Endothelial cell (in vitro differentiated cells): ENCODE results near the gene RIOK2. TPM values are rescaled to one million over a fixed set of nuclear protein-coding genes. Genes with fewer than 3 reads are reported as not detected.

ENCODE experiments used
- DNase-seq: peaks from one replicate; pipeline ENCODE4 v3.0.0; 2021; ENCODE audit warnings: low spot score
- H3K27ac Mint-ChIP-seq: one replicate; pipeline ENCODE4 v1.8.0; 2021; ENCODE audit warnings: mixed read lengths, inconsistent platforms; ENCODE audit not compliant: unreplicated experiment
- H3K27me3 Mint-ChIP-seq: one replicate; pipeline ENCODE4 v1.8.0; 2021; ENCODE audit warnings: mild to moderate bottlenecking, moderate library complexity, mixed read lengths, inconsistent platforms; ENCODE audit not compliant: unreplicated experiment
- H3K36me3 Mint-ChIP-seq: one replicate; pipeline ENCODE4 v1.8.0; 2021; ENCODE audit warnings: mild to moderate bottlenecking, low read depth, mixed read lengths, inconsistent platforms; ENCODE audit not compliant: unreplicated experiment
- H3K4me1 Mint-ChIP-seq: one replicate; pipeline ENCODE4 v1.8.0; 2021; ENCODE audit warnings: mild to moderate bottlenecking, mixed read lengths, inconsistent platforms; ENCODE audit not compliant: unreplicated experiment
- H3K4me3 Mint-ChIP-seq: one replicate; pipeline ENCODE4 v1.8.0; 2021; ENCODE audit warnings: mild to moderate bottlenecking, mixed read lengths, inconsistent platforms; ENCODE audit not compliant: unreplicated experiment
- H3K9me3 Mint-ChIP-seq: one replicate; pipeline ENCODE4 v1.8.0; 2021; ENCODE audit warnings: mixed read lengths, inconsistent platforms; ENCODE audit not compliant: unreplicated experiment
- total RNA-seq: library from RNA; stranded (reverse); fragmentation: NEBNext Ultra II Directional; extraction: Animal tissue kit (Norgen Biotek cat#: 25700); gene quantifications from one replicate; pipeline ENCODE4 v1.2.1, GENCODE V29; 2021; ENCODE audit not compliant: unreplicated experiment
- TF ChIP-seq, protein P1 (sequence below): fragments of 200-600 bp; sonication (generic); IDR thresholded peaks from one replicate; pipeline ENCODE4 v1.5.0; 2021; ENCODE audit warnings: antibody characterized with exemption; ENCODE audit not compliant: unreplicated experiment

The RIOK2 gene
- total RNA-seq, 1 donor from 2014 or later: 30.7 TPM

DNA sequence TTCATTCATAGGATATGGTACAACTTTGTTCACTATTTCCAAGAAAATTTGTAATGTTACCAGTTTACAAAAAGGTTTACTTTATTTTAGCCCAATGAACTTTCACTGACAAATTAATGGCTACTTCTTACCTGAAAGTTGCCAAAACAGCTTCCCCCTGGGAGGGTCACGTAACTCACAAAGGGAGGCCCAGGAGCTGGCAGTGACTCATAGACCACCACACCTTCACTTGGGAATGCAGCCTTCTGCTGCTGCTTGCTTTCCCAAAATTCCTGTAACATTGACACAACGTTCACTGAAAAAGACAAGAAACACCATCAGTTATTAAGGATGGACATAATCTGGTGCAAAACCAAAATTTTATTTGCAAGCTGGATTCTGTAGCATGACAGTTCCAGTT, 58.7 kb downstream of the RIOK2 start:
- peaks cover 17% of the 10 kb centered on the region for H3K4me1 Mint-ChIP-seq
- no peak overlapping the region for H3K27ac Mint-ChIP-seq
- TF ChIP-seq, protein P1, sequence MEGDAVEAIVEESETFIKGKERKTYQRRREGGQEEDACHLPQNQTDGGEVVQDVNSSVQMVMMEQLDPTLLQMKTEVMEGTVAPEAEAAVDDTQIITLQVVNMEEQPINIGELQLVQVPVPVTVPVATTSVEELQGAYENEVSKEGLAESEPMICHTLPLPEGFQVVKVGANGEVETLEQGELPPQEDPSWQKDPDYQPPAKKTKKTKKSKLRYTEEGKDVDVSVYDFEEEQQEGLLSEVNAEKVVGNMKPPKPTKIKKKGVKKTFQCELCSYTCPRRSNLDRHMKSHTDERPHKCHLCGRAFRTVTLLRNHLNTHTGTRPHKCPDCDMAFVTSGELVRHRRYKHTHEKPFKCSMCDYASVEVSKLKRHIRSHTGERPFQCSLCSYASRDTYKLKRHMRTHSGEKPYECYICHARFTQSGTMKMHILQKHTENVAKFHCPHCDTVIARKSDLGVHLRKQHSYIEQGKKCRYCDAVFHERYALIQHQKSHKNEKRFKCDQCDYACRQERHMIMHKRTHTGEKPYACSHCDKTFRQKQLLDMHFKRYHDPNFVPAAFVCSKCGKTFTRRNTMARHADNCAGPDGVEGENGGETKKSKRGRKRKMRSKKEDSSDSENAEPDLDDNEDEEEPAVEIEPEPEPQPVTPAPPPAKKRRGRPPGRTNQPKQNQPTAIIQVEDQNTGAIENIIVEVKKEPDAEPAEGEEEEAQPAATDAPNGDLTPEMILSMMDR: no peak
- no peak overlapping the region for H3K4me3 Mint-ChIP-seq
- H3K9me3 Mint-ChIP-seq: no peaks in the 10 kb centered on the region
- no peaks in the 10 kb centered on the region for H3K36me3 Mint-ChIP-seq
- H3K27me3 Mint-ChIP-seq: peaks cover 2% of the 10 kb centered on the region
- no peak for DNase-seq

DNA sequence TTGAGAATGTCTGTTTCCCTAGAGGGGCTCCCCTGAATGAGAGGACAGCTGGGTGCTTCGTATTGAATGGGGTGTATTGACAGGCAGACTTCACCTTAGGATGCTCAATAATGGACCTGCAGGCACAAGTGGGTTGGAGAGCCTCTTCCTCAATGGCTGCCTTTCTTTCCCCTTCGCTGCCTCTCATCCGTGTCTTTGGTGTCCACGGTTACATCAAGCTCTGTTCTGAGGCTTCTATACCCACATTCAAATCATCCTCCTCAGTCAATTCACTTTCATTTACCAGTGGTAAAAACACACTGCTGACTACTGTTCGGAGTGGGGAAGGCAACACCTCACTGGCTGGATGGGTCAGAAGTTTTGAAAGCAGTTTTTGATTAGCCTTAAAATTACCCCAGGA, 61.2 kb downstream of the RIOK2 start:
- Mint-ChIP-seq H3K27ac (no peak overlapping the region), H3K27me3 (no peaks in the 10 kb centered on the region), H3K4me3 (no peak overlapping the region), H3K4me1 (peaks cover 6% of the 10 kb centered on the region), H3K9me3 (no peaks in the 10 kb centered on the region), H3K36me3 (no peaks in the 10 kb centered on the region)
- no peak for DNase-seq
- TF ChIP-seq, protein P1: no peak

DNA sequence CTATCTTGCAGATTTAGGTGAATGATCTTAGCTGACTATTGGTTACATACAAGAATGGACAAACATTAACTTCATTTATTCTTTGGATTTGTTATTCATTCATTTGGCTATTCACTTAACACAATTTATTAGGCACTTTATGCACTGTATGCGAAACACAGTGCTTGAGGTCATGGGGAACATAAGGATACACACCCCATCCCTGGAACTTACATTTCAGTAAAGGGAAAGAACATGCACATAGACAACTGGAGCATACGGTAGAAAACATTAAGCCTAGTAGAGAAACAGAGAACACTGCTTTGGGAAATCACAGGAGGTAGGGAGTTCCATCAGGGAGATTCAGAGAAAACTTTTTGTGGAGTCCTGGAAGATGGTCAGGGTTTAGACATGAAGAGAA, 62.9 kb downstream of the RIOK2 start:
- no peak for DNase-seq
- no peaks in the 10 kb centered on the region for H3K27me3 Mint-ChIP-seq
- no peak overlapping the region for H3K27ac Mint-ChIP-seq
- H3K36me3 Mint-ChIP-seq: no peaks in the 10 kb centered on the region
- no peak overlapping the region for H3K4me3 Mint-ChIP-seq
- H3K4me1 Mint-ChIP-seq: peaks cover 6% of the 10 kb centered on the region
- TF ChIP-seq, protein P1: no peak
- H3K9me3 Mint-ChIP-seq: no peaks in the 10 kb centered on the region

DNA sequence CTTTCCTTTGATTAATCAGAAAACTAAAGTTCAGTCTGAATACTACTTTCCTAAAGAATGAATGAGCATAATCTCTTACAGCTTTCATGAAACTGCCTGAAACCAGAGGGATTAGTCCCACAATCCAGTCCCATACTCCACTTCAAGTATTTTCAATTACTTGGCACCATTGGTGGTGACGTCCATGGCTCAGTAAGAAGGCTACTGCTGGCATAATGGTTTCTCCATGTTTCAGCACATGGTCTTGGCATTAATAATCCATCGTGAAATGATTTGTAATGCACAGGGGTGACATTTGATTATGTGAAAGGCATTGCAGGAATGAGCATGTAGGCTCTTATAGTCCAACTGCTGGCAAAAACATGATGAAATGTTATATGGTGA, 64.0 kb downstream of the RIOK2 start:
- Mint-ChIP-seq H3K4me1 (peaks cover 6% of the 10 kb centered on the region), H3K4me3 (no peak overlapping the region), H3K9me3 (no peaks in the 10 kb centered on the region), H3K36me3 (no peaks in the 10 kb centered on the region), H3K27ac (no peak overlapping the region), H3K27me3 (no peaks in the 10 kb centered on the region)
- TF ChIP-seq, protein P1: no peak
- DNase-seq: no peak

DNA sequence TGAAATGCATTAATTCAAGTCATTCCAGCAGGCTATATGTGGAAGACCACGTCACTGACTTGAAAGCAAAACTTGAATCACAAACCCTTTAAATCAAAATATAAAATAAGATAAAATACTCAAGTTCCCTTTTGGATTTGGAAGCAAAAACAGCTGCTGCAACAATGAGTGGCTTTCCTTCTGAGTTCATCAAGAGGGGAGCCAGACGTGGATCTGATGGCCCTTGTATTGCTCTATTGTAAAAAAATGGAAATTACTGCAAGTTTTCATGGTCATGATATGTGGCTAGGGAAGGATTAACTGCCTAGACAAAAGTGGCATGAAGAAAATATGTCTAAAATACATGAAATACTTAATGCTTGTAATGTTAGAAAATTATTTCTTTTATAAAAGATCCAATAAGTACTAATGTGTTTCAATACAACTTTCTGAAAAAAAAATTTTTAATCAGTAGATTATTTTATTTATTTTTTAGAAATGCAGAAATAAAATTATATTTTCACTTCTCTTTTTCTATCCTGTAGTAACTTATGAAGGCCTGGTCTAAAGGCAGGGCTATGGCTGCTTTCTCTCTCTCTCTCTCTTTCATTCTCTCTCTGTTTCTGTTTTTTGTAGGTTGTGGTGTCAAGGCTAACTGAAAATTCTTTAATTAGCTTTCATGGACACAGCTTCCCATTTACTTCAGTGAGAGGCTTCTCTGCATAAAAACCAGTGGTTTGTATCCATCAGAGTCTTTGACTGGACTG, 64.6 kb downstream of the RIOK2 start:
- TF ChIP-seq, protein P1: no peak
- Mint-ChIP-seq H3K27ac (no peak overlapping the region), H3K27me3 (no peaks in the 10 kb centered on the region), H3K36me3 (no peaks in the 10 kb centered on the region), H3K4me3 (no peak overlapping the region), H3K9me3 (no peaks in the 10 kb centered on the region), H3K4me1 (peaks cover 6% of the 10 kb centered on the region)
- DNase-seq: no peak
